H1 (cell line): ENCODE data around the gene RUNX1. TPM values are rescaled to one million over a fixed set of nuclear protein-coding genes. Genes with fewer than 3 reads are reported as not detected.

Experiments
- CTCF ChIA-PET: fragments of 300-600 bp; sonication (Branson Sonifier 250); formaldehyde crosslinking; loops from one replicate; lab custom pipeline; 2021; ENCODE audit not compliant: partially characterized antibody; lab: Charles Lee
- POLR2A ChIA-PET: fragments of 300-600 bp; sonication (Branson Sonifier 250); formaldehyde crosslinking; loops from one replicate; lab custom pipeline; 2021; ENCODE audit warnings: inconsistent platforms; ENCODE audit not compliant: partially characterized antibody; lab: Charles Lee
- DNase-seq, 2 experiments: peaks; one replicate each; pipeline versions ENCODE4 v3.0.0 to v3.0.0-alpha.2; 2010 to 2022; ENCODE audit warnings: low spot score in 2 of 2, low read depth in 1 of 2, mixed read lengths in 1 of 2
- FAIRE-seq: peaks from 2 replicates; lab custom pipeline; 2011; peaks lifted over from hg19 to GRCh38; lab: Jason Lieb, UNC
- H2AFZ ChIP-seq: 2 replicates; pipeline ENCODE4 v1.8.1; 2012; ENCODE audit warnings: low read length, inconsistent platforms
- H2AK5ac ChIP-seq: 2 replicates; pipeline ENCODE4 v1.6.1; 2013; ENCODE audit warnings: low read depth, low read length
- H2BK120ac ChIP-seq: replicated peaks from 2 replicates; pipeline ENCODE3; 2013; ENCODE audit warnings: low read depth, low read length, inconsistent platforms
- H2BK12ac ChIP-seq: 2 replicates; pipeline ENCODE4 v1.6.1; 2013; ENCODE audit warnings: low read depth, low read length
- H2BK15ac ChIP-seq: 2 replicates; pipeline ENCODE4 v1.6.1; 2013; ENCODE audit warnings: low read length
- H2BK20ac ChIP-seq: 2 replicates; pipeline ENCODE4 v1.6.1; 2013; ENCODE audit warnings: low read length
- H2BK5ac ChIP-seq: 2 replicates; pipeline ENCODE4 v1.6.1; 2013; ENCODE audit warnings: low read depth, low read length
- H3K14ac ChIP-seq: 2 replicates; pipeline ENCODE4 v1.6.1; 2013; ENCODE audit warnings: inconsistent platforms; ENCODE audit not compliant: insufficient read length
- H3K18ac ChIP-seq: 2 replicates; pipeline ENCODE4 v1.6.1; 2013; ENCODE audit warnings: low read length; ENCODE audit errors: extremely low read depth
- H3K23ac ChIP-seq: 2 replicates; pipeline ENCODE4 v1.6.1; 2013; ENCODE audit warnings: inconsistent platforms; ENCODE audit not compliant: insufficient read length
- H3K23me2 ChIP-seq: 2 replicates; pipeline ENCODE4 v1.6.1; 2013; ENCODE audit warnings: low read depth, low read length
- H3K27ac ChIP-seq: 2 replicates; pipeline ENCODE4 v1.6.1; 2011; ENCODE audit warnings: low read depth, low read length, inconsistent platforms
- H3K27me3 ChIP-seq, 4 experiments: replicated peaks in 1 of 4; 1 replicate in 1 of 4; 2 replicates in 3 of 4; pipeline versions ENCODE4 v1.6.1 to v1.8.1; 2011 to 2013; ENCODE audit warnings: low read length in 3 of 4, mild to moderate bottlenecking in 3 of 4, inconsistent platforms in 2 of 4, mixed read lengths in 2 of 4, moderate library complexity in 1 of 4; ENCODE audit not compliant: control insufficient read depth in 3 of 4, insufficient read depth in 3 of 4; ENCODE audit errors: extremely low read depth in 1 of 4
- H3K36me3 ChIP-seq, 4 experiments: 2 replicates each; pipeline versions ENCODE4 v1.6.1 to v1.8.1; 2011 to 2013; ENCODE audit warnings: mild to moderate bottlenecking in 4 of 4, low read length in 3 of 4, moderate library complexity in 2 of 4, control low read depth in 1 of 4, inconsistent platforms in 1 of 4; ENCODE audit not compliant: insufficient read depth in 4 of 4, control insufficient read depth in 2 of 4
- H3K4ac ChIP-seq: replicated peaks from 2 replicates; pipeline ENCODE3; 2013; ENCODE audit warnings: low read length, low read depth, mixed read lengths, inconsistent platforms; ENCODE audit not compliant: insufficient read length
- H3K4me1 ChIP-seq, 4 experiments: replicated peaks in 1 of 4; 1 replicate in 1 of 4; 2 replicates in 3 of 4; pipeline versions ENCODE4 v1.6.1 to v1.8.1; 2011 to 2013; ENCODE audit warnings: low read length in 3 of 4, inconsistent platforms in 2 of 4, mixed read lengths in 1 of 4; ENCODE audit not compliant: insufficient read depth in 4 of 4, control insufficient read depth in 3 of 4
- H3K4me2 ChIP-seq, 2 experiments: 2 replicates each; pipeline versions ENCODE4 v1.6.1 to v1.8.1; 2011 to 2013; ENCODE audit warnings: low read depth in 2 of 2, low read length in 2 of 2, control low read depth in 1 of 2, inconsistent platforms in 1 of 2, mild to moderate bottlenecking in 1 of 2; ENCODE audit not compliant: insufficient read depth in 1 of 2
- H3K4me3 ChIP-seq, 4 experiments: fragments of 200-600, 300-600 bp in 1 of 4; sonication (generic), shearing (Covaris generic), sonication (Bioruptor Twin) in 1 of 4; 2 replicates each; pipeline versions ENCODE4 v1.5.1 to v1.8.1; 2011 to 2016; ENCODE audit warnings: low read length in 4 of 4, low read depth in 3 of 4, control low read depth in 2 of 4, inconsistent platforms in 2 of 4, mild to moderate bottlenecking in 2 of 4, mixed read lengths in 1 of 4, moderate library complexity in 1 of 4; ENCODE audit not compliant: insufficient read depth in 2 of 4; ENCODE audit errors: extremely low read depth in 1 of 4
- H3K56ac ChIP-seq: replicated peaks from 2 replicates; pipeline ENCODE3; 2013; ENCODE audit warnings: low read depth, mild to moderate bottlenecking, mixed read lengths, low read length, inconsistent platforms; ENCODE audit not compliant: insufficient read length
- H3K79me1 ChIP-seq: 2 replicates; pipeline ENCODE4 v1.6.1; 2013; ENCODE audit warnings: low read depth, low read length, control low read depth
- H3K79me2 ChIP-seq, 2 experiments: 2 replicates each; pipeline versions ENCODE4 v1.6.1 to v1.8.1; 2012 to 2013; ENCODE audit warnings: low read length in 2 of 2, mild to moderate bottlenecking in 2 of 2, inconsistent platforms in 1 of 2; ENCODE audit not compliant: insufficient read depth in 2 of 2, control insufficient read depth in 1 of 2
- H3K9ac ChIP-seq, 4 experiments: replicated peaks in 1 of 4; 1 replicate in 1 of 4; 2 replicates in 3 of 4; pipeline versions ENCODE4 v1.6.1 to v1.8.1; 2011 to 2013; ENCODE audit warnings: low read depth in 3 of 4, low read length in 3 of 4, control low read depth in 2 of 4, mild to moderate bottlenecking in 2 of 4, moderate library complexity in 2 of 4, inconsistent platforms in 1 of 4; ENCODE audit errors: extremely low read depth in 1 of 4
- H3K9me3 ChIP-seq, 2 experiments: 2 replicates each; pipeline versions ENCODE4 v1.6.1 to v1.8.1; 2012 to 2013; ENCODE audit warnings: mild to moderate bottlenecking in 2 of 2, moderate library complexity in 2 of 2, control low read depth in 1 of 2, inconsistent platforms in 1 of 2, low read depth in 1 of 2, low read length in 1 of 2, mixed read lengths in 1 of 2; ENCODE audit not compliant: insufficient read depth in 2 of 2
- H4K20me1 ChIP-seq, 2 experiments: replicated peaks in 1 of 2; 2 replicates each; pipeline versions ENCODE3 to v1.8.1; 2011 to 2013; ENCODE audit warnings: inconsistent platforms in 2 of 2, low read length in 2 of 2, mild to moderate bottlenecking in 1 of 2; ENCODE audit not compliant: insufficient read depth in 2 of 2, control insufficient read depth in 1 of 2
- H4K5ac ChIP-seq: 2 replicates; pipeline ENCODE4 v1.6.1; 2013; ENCODE audit warnings: low read length, low read depth, mixed read lengths, inconsistent platforms; ENCODE audit not compliant: insufficient read length
- H4K8ac ChIP-seq: 2 replicates; pipeline ENCODE4 v1.8.0; 2013; ENCODE audit warnings: mild to moderate bottlenecking, moderate library complexity, low read length, inconsistent platforms; ENCODE audit not compliant: insufficient read depth; ENCODE audit errors: extremely low read depth
- H4K91ac ChIP-seq: replicated peaks from 2 replicates; pipeline ENCODE3; 2013; ENCODE audit warnings: low read length, mixed read lengths, inconsistent platforms; ENCODE audit not compliant: insufficient read length
- polyA plus RNA-seq, 7 experiments: library from polyadenylated mRNA; depleted of rRNA in 3 of 7; stranded (reverse) in 5 of 7; unstranded in 2 of 7; fragments of >200 nt in 5 of 7; fragments of 200-250 nt in 2 of 7; gene quantifications; 1 replicate in 5 of 7; 2 replicates in 1 of 7; 4 replicates in 1 of 7; pipeline versions ENCODE4 v1.2.1 to v1.2.3, GENCODE V29; 2011 to 2013; ENCODE audit warnings: missing spikeins in 2 of 7, mixed read lengths in 2 of 7
- total RNA-seq: library from RNA; stranded (reverse); fragmentation: NEBNext Ultra II Directional; extraction: Animal tissue kit (Norgen Biotek cat#: 25700); gene quantifications from 2 replicates; pipeline ENCODE4 v1.2.1, GENCODE V29; 2021
- TF ChIP-seq, protein P1 (sequence below): fragments of 300-600 bp; sonication (generic); IDR thresholded peaks from 2 replicates; pipeline ENCODE4 v1.7.1; 2012; ENCODE audit warnings: low read length, moderate library complexity, mild to moderate bottlenecking, inconsistent platforms; ENCODE audit not compliant: insufficient replicate concordance

Gene RUNX1
- total and polyA plus RNA-seq, 2 of the 8 experiments (the other 6 are each of a cell fraction or from before 2014, with no cell fraction given): 0.20 to 0.60 TPM

GRCh38 chr21:34892209-34892608 lies 156.9 kb downstream of the RUNX1 start:
- H3K14ac ChIP-seq: no peak overlapping the region
- no peak overlapping the region for H4K5ac ChIP-seq
- peaks cover 0 to 8% (median 5%) of the 10 kb centered on the region in 4 experiments; a peak in 5 of 7 replicates for H3K4me1 ChIP-seq
- no peak overlapping the region for H2BK20ac ChIP-seq
- H3K9me3 ChIP-seq: no peaks in the 10 kb centered on the region
- no peaks in the 10 kb centered on the region for H3K79me1 ChIP-seq
- H4K8ac ChIP-seq: no peak overlapping the region
- DNase-seq (no peak), FAIRE-seq (no peak)
- peaks cover 19% of the 10 kb centered on the region; the same call in 1 of the 2 replicates for H3K23me2 ChIP-seq
- no peak overlapping the region for H3K9ac ChIP-seq
- no peak overlapping the region for H3K23ac ChIP-seq
- H2AFZ ChIP-seq: no peak overlapping the region
- CTCF ChIA-PET: interaction anchor here (0.8 to 1.4 kb wide), 2 partner anchors 9 to 129 kb away, joined by 3 read pairs; no protein-coding TSS in a partner anchor
- no peaks in the 10 kb centered on the region; a peak in 1 of 8 replicates for H3K36me3 ChIP-seq
- peaks cover 0 to 9% of the 10 kb centered on the region in 2 experiments for H4K20me1 ChIP-seq
- no peak overlapping the region for H3K18ac ChIP-seq
- H3K4ac ChIP-seq: no peak overlapping the region
- no peak overlapping the region for H4K91ac ChIP-seq
- no peak overlapping the region for H3K56ac ChIP-seq
- no peak overlapping the region for H2AK5ac ChIP-seq
- H3K79me2 ChIP-seq: no peaks in the 10 kb centered on the region
- H3K4me2 ChIP-seq: no peak overlapping the region; a peak in 1 of 4 replicates
- peaks cover 21 to 56% (median 44%) of the 10 kb centered on the region in 4 experiments for H3K27me3 ChIP-seq
- H2BK12ac ChIP-seq: no peak overlapping the region
- peak overlapping the region in 1 of 4 experiments; percentile 73; a peak in 1 of 8 replicates for H3K4me3 ChIP-seq
- no peak overlapping the region for H2BK5ac ChIP-seq
- no peak overlapping the region for H2BK15ac ChIP-seq
- POLR2A ChIA-PET: no interaction called here
- H3K27ac ChIP-seq: no peak overlapping the region
- no peak overlapping the region for H2BK120ac ChIP-seq
- TF ChIP-seq, protein P1, sequence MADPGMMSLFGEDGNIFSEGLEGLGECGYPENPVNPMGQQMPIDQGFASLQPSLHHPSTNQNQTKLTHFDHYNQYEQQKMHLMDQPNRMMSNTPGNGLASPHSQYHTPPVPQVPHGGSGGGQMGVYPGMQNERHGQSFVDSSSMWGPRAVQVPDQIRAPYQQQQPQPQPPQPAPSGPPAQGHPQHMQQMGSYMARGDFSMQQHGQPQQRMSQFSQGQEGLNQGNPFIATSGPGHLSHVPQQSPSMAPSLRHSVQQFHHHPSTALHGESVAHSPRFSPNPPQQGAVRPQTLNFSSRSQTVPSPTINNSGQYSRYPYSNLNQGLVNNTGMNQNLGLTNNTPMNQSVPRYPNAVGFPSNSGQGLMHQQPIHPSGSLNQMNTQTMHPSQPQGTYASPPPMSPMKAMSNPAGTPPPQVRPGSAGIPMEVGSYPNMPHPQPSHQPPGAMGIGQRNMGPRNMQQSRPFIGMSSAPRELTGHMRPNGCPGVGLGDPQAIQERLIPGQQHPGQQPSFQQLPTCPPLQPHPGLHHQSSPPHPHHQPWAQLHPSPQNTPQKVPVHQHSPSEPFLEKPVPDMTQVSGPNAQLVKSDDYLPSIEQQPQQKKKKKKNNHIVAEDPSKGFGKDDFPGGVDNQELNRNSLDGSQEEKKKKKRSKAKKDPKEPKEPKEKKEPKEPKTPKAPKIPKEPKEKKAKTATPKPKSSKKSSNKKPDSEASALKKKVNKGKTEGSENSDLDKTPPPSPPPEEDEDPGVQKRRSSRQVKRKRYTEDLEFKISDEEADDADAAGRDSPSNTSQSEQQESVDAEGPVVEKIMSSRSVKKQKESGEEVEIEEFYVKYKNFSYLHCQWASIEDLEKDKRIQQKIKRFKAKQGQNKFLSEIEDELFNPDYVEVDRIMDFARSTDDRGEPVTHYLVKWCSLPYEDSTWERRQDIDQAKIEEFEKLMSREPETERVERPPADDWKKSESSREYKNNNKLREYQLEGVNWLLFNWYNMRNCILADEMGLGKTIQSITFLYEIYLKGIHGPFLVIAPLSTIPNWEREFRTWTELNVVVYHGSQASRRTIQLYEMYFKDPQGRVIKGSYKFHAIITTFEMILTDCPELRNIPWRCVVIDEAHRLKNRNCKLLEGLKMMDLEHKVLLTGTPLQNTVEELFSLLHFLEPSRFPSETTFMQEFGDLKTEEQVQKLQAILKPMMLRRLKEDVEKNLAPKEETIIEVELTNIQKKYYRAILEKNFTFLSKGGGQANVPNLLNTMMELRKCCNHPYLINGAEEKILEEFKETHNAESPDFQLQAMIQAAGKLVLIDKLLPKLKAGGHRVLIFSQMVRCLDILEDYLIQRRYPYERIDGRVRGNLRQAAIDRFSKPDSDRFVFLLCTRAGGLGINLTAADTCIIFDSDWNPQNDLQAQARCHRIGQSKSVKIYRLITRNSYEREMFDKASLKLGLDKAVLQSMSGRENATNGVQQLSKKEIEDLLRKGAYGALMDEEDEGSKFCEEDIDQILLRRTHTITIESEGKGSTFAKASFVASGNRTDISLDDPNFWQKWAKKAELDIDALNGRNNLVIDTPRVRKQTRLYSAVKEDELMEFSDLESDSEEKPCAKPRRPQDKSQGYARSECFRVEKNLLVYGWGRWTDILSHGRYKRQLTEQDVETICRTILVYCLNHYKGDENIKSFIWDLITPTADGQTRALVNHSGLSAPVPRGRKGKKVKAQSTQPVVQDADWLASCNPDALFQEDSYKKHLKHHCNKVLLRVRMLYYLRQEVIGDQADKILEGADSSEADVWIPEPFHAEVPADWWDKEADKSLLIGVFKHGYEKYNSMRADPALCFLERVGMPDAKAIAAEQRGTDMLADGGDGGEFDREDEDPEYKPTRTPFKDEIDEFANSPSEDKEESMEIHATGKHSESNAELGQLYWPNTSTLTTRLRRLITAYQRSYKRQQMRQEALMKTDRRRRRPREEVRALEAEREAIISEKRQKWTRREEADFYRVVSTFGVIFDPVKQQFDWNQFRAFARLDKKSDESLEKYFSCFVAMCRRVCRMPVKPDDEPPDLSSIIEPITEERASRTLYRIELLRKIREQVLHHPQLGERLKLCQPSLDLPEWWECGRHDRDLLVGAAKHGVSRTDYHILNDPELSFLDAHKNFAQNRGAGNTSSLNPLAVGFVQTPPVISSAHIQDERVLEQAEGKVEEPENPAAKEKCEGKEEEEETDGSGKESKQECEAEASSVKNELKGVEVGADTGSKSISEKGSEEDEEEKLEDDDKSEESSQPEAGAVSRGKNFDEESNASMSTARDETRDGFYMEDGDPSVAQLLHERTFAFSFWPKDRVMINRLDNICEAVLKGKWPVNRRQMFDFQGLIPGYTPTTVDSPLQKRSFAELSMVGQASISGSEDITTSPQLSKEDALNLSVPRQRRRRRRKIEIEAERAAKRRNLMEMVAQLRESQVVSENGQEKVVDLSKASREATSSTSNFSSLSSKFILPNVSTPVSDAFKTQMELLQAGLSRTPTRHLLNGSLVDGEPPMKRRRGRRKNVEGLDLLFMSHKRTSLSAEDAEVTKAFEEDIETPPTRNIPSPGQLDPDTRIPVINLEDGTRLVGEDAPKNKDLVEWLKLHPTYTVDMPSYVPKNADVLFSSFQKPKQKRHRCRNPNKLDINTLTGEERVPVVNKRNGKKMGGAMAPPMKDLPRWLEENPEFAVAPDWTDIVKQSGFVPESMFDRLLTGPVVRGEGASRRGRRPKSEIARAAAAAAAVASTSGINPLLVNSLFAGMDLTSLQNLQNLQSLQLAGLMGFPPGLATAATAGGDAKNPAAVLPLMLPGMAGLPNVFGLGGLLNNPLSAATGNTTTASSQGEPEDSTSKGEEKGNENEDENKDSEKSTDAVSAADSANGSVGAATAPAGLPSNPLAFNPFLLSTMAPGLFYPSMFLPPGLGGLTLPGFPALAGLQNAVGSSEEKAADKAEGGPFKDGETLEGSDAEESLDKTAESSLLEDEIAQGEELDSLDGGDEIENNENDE: no peak
